A673 (cell line): ENCODE data around the gene XYLT1. TPM values are rescaled to one million over a fixed set of nuclear protein-coding genes. Genes with fewer than 3 reads are reported as not detected.

Experiments used
- BruUV-seq: library from RNA; stranded (reverse); fragments of 400-500 nt; replicated peaks from 2 replicates; lab custom pipeline; 2021; lab: Mats Ljungman, UMichigan
- CTCF ChIA-PET: fragments of 300-600 bp; sonication (Branson Sonifier 250); formaldehyde crosslinking; loops from one replicate; lab custom pipeline; 2022; ENCODE audit warnings: antibody characterized with exemption; lab: Charles Lee
- POLR2A ChIA-PET: fragments of 300-600 bp; sonication (Branson Sonifier 250); formaldehyde crosslinking; loops from one replicate; lab custom pipeline; 2022; ENCODE audit warnings: antibody characterized with exemption; ENCODE audit not compliant: low non-redundant PET; lab: Charles Lee
- DNase-seq: peaks from one replicate; pipeline ENCODE4 v3.0.0-alpha.2; 2015; ENCODE audit warnings: low spot score
- H3K27ac ChIP-seq: fragments of 200-600 bp; sonication (generic); 2 replicates; pipeline ENCODE4 v1.5.1; 2016; ENCODE audit warnings: mixed run types, low read depth, mild to moderate bottlenecking, mixed read lengths, antibody characterized with exemption, low read length; ENCODE audit not compliant: poor library complexity, severe bottlenecking
- H3K27me3 ChIP-seq: fragments of 200-600 bp; sonication (generic); replicated peaks from 2 replicates; pipeline ENCODE4 v1.6.1; 2017; ENCODE audit warnings: mixed run types, low read depth, mild to moderate bottlenecking, mixed read lengths, antibody characterized with exemption, low read length; ENCODE audit not compliant: insufficient read depth, poor library complexity
- H3K36me3 ChIP-seq: fragments of 200-600 bp; sonication (generic); 2 replicates; pipeline ENCODE4 v1.6.1; 2016; ENCODE audit warnings: mixed run types, mild to moderate bottlenecking, mixed read lengths, antibody characterized with exemption, low read length; ENCODE audit not compliant: insufficient read depth, poor library complexity, severe bottlenecking
- H3K4me1 ChIP-seq: fragments of 200-600 bp; sonication (generic); 2 replicates; pipeline ENCODE4 v1.6.1; 2017; ENCODE audit warnings: mixed run types, mild to moderate bottlenecking, mixed read lengths, antibody characterized with exemption, low read length; ENCODE audit not compliant: insufficient read depth, poor library complexity, severe bottlenecking
- H3K4me3 ChIP-seq: fragments of 200-600 bp; sonication (generic); 2 replicates; pipeline ENCODE4 v1.5.1; 2016; ENCODE audit warnings: low read depth, mixed run types, mild to moderate bottlenecking, mixed read lengths, low read length; ENCODE audit not compliant: poor library complexity, severe bottlenecking
- H3K9me3 ChIP-seq: fragments of 200-600 bp; sonication (generic); 2 replicates; pipeline ENCODE4 v1.6.1; 2016; ENCODE audit warnings: mixed run types, low read depth, mild to moderate bottlenecking, mixed read lengths, antibody characterized with exemption, low read length; ENCODE audit not compliant: poor library complexity, severe bottlenecking
- EZH2 ChIP-seq: fragments of 200-600 bp; sonication (generic); IDR thresholded peaks from 2 replicates; pipeline ENCODE4 v1.6.1; 2017; ENCODE audit warnings: borderline replicate concordance, low read depth, mild to moderate bottlenecking, mixed read lengths, antibody characterized with exemption, low read length; ENCODE audit not compliant: poor library complexity, severe bottlenecking
- intact Hi-C: fragments of 100-400 bp; cut with micrococcal nuclease; formaldehyde crosslinking; loops from one replicate; pipeline ENCODE4 v1.10.0; 2022; ENCODE audit not compliant: unreplicated experiment
- total RNA-seq: library from RNA; stranded (reverse); gene quantifications from 2 replicates; pipeline ENCODE4 v1.2.3, GENCODE V29; 2021
- TF ChIP-seq, protein P1 (sequence below): fragments of 300-800, 200-600 bp; sonication (generic); conservative IDR thresholded peaks from 2 replicates; pipeline ENCODE4 v1.5.1; 2017; ENCODE audit warnings: low read depth, mild to moderate bottlenecking, antibody characterized with exemption, low read length, moderate library complexity, mixed read lengths

Gene XYLT1
- total RNA-seq, 1 experiment from 2014 or later: 0.64 TPM

GRCh38 chr16:17435318-17435717 lies 35.4 kb downstream of the XYLT1 start:
- TF ChIP-seq, protein P1, sequence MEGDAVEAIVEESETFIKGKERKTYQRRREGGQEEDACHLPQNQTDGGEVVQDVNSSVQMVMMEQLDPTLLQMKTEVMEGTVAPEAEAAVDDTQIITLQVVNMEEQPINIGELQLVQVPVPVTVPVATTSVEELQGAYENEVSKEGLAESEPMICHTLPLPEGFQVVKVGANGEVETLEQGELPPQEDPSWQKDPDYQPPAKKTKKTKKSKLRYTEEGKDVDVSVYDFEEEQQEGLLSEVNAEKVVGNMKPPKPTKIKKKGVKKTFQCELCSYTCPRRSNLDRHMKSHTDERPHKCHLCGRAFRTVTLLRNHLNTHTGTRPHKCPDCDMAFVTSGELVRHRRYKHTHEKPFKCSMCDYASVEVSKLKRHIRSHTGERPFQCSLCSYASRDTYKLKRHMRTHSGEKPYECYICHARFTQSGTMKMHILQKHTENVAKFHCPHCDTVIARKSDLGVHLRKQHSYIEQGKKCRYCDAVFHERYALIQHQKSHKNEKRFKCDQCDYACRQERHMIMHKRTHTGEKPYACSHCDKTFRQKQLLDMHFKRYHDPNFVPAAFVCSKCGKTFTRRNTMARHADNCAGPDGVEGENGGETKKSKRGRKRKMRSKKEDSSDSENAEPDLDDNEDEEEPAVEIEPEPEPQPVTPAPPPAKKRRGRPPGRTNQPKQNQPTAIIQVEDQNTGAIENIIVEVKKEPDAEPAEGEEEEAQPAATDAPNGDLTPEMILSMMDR: no peak
- no peak for TF ChIP-seq EZH2
- no peak for DNase-seq
- Histone ChIP-seq H3K36me3 (no peaks in the 10 kb centered on the region), H3K27ac (no peak overlapping the region), H3K4me3 (no peak overlapping the region), H3K4me1 (no peaks in the 10 kb centered on the region), H3K27me3 (no peaks in the 10 kb centered on the region), H3K9me3 (no peaks in the 10 kb centered on the region)
- intact Hi-C loops: no loop called here
- ChIA-PET CTCF (no interaction called here), POLR2A (no interaction called here)
- no TSS peak for BruUV-seq

DNA sequence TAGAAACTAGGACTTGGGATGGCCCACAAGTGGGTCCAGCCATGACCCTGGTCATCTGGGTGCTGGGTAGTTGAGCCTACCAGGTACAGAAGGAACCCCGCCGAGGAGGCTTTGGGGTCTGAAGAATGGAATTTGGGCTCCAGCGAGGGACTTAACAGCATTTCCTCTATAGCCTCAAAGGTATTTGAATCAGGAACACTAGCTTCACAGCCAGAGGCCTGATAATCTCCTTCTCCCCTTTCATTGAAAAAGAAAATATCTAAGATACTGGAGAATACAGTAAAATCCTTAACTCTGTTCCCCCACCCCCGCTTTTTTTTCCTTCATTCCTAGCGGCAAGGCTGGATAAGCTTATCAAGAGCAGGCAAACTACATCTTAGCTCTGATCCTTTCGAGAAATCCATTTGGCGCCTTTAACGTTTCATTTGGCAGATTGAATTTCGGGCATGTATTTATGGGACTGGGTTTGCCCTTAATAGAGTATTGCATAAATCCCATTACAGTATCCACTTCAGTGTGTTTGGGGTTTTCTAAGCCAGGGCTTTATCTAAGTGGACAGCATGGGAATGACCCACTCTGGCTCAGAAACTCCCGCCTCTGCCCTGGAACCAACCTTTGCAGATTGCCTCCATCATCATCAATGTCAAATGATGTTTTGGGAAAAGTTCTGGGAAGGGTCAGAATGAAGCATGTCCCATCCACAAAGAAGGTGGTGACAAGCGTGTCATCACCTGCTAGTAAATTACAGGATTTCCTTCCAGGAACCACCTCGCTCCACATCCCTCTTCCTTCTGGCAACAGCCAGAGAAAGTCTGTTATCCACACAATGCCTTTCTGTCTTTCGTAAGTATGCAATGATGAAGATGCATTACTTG lies 36.9 kb downstream of the XYLT1 start:
- H3K4me3 ChIP-seq: no peak overlapping the region
- ChIA-PET CTCF (no interaction called here), POLR2A (no interaction called here)
- H3K27me3 ChIP-seq: no peaks in the 10 kb centered on the region
- no peaks in the 10 kb centered on the region for H3K4me1 ChIP-seq
- TF ChIP-seq, protein P1: no peak
- TF ChIP-seq EZH2: no peak
- no peak overlapping the region for H3K27ac ChIP-seq
- no TSS peak for BruUV-seq
- DNase-seq: no peak
- intact Hi-C loops: no loop called here
- no peaks in the 10 kb centered on the region for H3K36me3 ChIP-seq
- H3K9me3 ChIP-seq: no peaks in the 10 kb centered on the region

DNA sequence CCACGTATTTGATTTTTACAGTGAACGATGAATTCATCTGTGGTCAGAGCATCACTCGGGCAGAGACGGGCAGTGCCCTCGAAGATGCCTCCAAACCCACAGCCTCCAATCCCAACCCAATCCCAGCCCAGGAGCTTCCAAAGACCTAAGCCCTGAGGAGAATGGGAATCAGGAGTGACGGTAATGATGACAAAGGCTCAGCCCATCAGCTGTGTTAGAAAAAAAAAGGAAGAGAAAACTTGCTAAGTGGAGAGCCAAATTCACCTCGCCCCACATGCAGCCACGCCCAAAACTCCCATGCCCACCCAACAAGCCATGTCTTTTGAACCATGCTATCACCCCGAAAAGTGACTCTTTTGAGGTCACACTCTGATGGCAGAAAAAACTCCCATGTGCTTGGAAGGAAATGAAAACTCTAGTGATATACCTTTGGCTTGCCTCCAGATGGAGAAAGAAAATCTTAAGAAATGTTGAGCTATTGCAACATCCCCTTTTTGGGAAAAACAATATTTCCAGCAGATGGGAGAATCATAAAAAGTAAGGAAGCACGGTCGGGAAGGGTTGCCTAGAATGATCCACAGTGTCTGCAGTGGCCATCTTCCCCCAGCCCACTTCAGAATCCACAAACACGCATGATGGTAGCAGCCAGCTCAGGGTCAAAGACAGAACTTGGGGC lies 37.7 kb downstream of the XYLT1 start:
- ChIA-PET CTCF (no interaction called here), POLR2A (no interaction called here)
- TF ChIP-seq, protein P1: no peak
- TF ChIP-seq EZH2: no peak
- H3K36me3 ChIP-seq: no peaks in the 10 kb centered on the region
- H3K4me3 ChIP-seq: no peak overlapping the region
- DNase-seq: no peak
- no peak overlapping the region for H3K27ac ChIP-seq
- intact Hi-C loops: no loop called here
- H3K4me1 ChIP-seq: no peaks in the 10 kb centered on the region
- no peaks in the 10 kb centered on the region for H3K9me3 ChIP-seq
- no TSS peak for BruUV-seq
- H3K27me3 ChIP-seq: no peaks in the 10 kb centered on the region
